ENCODE measurements around the gene SOX14. TPM values are rescaled to one million over a fixed set of nuclear protein-coding genes. Genes with fewer than 3 reads are reported as not detected.

Gene SOX14
- total RNA-seq, 2 donors from 2014 or later: not detected

DNA sequence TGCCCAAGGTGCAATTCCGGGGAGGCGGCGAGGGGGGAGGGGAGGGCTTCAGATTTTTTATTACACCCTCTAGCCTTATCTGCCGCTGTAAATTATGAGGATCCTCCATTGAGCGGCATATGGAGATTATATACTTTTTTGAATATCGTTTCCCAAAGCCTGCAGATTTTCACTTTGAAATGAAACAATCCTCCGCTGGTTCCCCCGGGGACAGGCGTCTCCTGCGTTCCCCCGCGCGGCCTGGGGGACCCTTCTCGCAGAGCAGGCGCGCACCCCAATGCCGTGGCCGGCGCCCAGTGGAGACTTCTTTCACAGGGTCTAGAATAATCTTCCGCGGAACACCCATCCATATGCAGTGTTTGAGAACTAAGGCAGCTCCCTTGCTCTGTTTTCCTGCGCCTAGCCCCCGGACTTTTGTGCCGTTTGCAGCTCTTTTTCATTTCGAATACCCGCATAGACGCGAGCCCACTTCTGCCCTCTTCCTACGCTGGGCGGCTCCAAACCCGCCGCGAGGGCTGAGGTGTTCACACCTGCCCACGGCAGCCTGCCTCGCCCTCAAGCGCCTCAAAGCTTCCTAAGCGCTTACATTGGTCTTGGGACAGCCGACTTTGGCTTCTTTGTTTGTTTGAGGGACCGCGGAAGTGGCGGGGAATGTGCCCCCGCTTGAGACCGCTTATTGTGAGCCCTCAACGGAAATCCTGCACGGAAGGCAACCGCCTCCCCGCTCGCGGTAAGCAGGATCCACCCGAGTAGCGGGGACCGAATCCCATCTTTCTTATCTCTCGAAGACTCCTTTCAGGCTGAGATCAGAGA is 7.5 kb downstream of the SOX14 start:
- intact Hi-C loops (cut with DNase I): no loop called here
- TF ChIP-seq, protein P1, sequence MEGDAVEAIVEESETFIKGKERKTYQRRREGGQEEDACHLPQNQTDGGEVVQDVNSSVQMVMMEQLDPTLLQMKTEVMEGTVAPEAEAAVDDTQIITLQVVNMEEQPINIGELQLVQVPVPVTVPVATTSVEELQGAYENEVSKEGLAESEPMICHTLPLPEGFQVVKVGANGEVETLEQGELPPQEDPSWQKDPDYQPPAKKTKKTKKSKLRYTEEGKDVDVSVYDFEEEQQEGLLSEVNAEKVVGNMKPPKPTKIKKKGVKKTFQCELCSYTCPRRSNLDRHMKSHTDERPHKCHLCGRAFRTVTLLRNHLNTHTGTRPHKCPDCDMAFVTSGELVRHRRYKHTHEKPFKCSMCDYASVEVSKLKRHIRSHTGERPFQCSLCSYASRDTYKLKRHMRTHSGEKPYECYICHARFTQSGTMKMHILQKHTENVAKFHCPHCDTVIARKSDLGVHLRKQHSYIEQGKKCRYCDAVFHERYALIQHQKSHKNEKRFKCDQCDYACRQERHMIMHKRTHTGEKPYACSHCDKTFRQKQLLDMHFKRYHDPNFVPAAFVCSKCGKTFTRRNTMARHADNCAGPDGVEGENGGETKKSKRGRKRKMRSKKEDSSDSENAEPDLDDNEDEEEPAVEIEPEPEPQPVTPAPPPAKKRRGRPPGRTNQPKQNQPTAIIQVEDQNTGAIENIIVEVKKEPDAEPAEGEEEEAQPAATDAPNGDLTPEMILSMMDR (IDR thresholded peaks at IDR 0.05): no peak
- H3K9ac ChIP-seq (ENCODE audit: low read depth in 2 of 2, low read length in 2 of 2): no peak overlapping the region
- peaks cover 68% of the 10 kb centered on the region for H3K27me3 ChIP-seq
- no peak overlapping the region for H3K27ac ChIP-seq
- H3K9me3 ChIP-seq: no peaks in the 10 kb centered on the region
- no peaks in the 10 kb centered on the region for H3K36me3 ChIP-seq
- no peak overlapping the region for H3K4me3 ChIP-seq
- DNase-seq: no peak
- no peaks in the 10 kb centered on the region for H3K4me1 ChIP-seq

DNA sequence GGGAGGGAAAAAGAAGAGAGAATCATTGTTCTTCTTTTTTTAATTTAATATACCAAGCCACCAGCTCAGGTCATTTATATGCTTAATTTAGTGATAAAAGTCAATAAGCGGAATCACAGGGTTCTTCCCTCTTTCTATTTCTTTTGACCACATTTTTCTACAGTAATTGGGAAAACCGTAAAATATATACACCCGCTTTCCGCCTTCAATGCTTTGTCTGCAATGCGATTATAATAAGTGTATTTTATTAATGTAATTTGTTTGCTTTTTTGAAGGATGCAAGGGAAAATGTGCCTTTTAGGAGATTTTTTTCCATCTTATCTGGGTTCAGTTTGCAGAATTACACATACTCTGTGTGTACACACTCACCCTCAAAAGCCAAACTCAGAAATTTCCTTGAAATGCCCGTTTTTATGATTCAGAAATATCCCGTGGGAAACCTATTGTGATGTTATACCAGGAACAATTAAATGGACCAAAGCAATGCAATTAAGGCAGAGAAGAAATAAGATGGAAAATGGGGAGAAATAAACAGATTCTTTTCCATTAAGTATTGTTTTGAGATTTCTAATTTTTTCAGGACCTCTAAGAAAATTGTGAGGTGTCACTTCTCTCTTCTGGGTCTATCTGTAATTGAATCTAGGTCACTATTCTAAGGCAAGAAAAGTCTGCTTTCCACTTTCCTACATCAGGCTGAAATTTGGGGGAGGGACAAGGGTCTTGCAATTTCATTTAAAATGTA is 8.3 kb downstream of the SOX14 start:
- H3K9me3 ChIP-seq: no peaks in the 10 kb centered on the region
- TF ChIP-seq, protein P1 (IDR thresholded peaks at IDR 0.05): no peak
- H3K27me3 ChIP-seq: peaks cover 60% of the 10 kb centered on the region
- no peak overlapping the region for H3K27ac ChIP-seq
- H3K4me1 ChIP-seq: no peaks in the 10 kb centered on the region
- H3K9ac ChIP-seq (ENCODE audit: low read depth in 2 of 2, low read length in 2 of 2): no peak overlapping the region
- no peak for DNase-seq
- no peaks in the 10 kb centered on the region for H3K36me3 ChIP-seq
- intact Hi-C loops (cut with DNase I): no loop called here
- H3K4me3 ChIP-seq: no peak overlapping the region

DNA sequence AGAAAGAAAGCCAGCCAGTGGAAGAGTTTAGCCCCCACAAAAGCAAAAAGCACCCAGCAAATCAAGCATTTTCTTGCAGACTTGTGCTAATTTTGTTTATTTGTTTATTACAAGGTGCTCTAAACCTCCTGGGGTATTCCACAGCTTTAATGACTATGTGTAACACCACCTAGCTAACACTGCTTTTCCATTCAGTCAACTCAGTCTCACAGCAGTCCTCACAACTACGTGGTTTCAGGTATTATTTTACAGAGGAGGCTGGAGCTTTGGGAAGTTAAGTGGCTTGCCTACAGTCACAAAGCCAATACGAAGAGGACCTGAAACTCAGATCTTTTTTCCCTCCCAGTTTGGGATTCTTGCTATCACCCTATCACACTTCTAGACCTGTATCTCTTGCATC is 14.8 kb downstream of the SOX14 start:
- H3K36me3 ChIP-seq: no peaks in the 10 kb centered on the region
- no peak for DNase-seq
- no peak overlapping the region for H3K27ac ChIP-seq
- no peak overlapping the region for H3K4me3 ChIP-seq
- no peak overlapping the region for H3K9ac ChIP-seq (ENCODE audit: low read depth in 2 of 2, low read length in 2 of 2)
- TF ChIP-seq, protein P1 (IDR thresholded peaks at IDR 0.05): no peak
- peaks cover under 1% of the 10 kb centered on the region for H3K27me3 ChIP-seq
- H3K9me3 ChIP-seq: no peaks in the 10 kb centered on the region
- no peaks in the 10 kb centered on the region for H3K4me1 ChIP-seq
- intact Hi-C loops (cut with DNase I): no loop called here

DNA sequence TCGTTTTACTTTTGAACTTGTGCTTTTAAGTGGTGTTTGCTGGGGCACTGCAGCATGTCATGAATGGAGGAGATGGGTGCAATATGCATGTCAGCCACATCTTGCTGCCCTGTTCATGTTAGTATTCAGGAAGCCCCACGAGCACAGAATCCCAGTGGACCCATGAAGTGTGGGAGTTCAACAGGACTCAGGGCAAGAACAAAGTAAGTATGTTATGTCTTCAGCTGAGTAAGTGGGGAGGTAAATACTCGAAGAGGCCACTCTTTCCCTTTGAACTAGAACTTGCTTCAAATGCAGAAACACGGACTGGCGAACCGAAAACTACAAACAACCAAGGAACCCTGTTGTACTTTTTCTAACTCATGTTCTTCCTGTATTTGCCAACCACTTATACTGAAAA is 23.4 kb downstream of the SOX14 start:
- Histone ChIP-seq H3K36me3 (no peaks in the 10 kb centered on the region), H3K27me3 (no peaks in the 10 kb centered on the region), H3K9me3 (no peaks in the 10 kb centered on the region), H3K4me1 (no peaks in the 10 kb centered on the region), H3K9ac (ENCODE audit: low read depth in 2 of 2, low read length in 2 of 2) (no peak overlapping the region), H3K27ac (no peak overlapping the region), H3K4me3 (no peak overlapping the region)
- TF ChIP-seq, protein P1 (IDR thresholded peaks at IDR 0.05): no peak
- intact Hi-C loops (cut with DNase I): no loop called here
- DNase-seq: no peak

DNA sequence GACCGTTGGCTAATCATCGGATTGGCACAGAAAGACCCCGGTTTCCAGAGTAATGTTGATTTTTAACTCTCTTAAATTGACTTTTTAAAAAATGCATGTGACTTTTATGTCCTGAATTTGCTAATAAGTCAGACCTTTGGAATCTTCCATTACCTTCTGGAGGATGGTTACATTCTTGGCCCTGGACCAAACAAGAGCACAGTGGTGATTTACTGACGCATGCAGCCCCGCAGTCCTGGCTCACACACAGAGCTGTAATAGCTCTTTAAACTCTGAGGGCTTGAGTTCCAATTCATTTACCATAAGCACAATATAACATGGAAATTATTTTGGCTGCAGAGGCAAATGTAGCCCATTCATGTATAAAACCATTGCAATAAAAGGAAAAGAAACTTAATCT is 25.1 kb downstream of the SOX14 start:
- TF ChIP-seq, protein P1 (IDR thresholded peaks at IDR 0.05): no peak
- intact Hi-C loops (cut with DNase I): no loop called here
- Histone ChIP-seq H3K27me3 (no peaks in the 10 kb centered on the region), H3K36me3 (no peaks in the 10 kb centered on the region), H3K4me3 (no peak overlapping the region), H3K9me3 (no peaks in the 10 kb centered on the region), H3K27ac (no peak overlapping the region), H3K4me1 (no peaks in the 10 kb centered on the region), H3K9ac (ENCODE audit: low read depth in 2 of 2, low read length in 2 of 2) (no peak overlapping the region)
- DNase-seq: no peak
